Right lobe of liver (tissue), 4 donors: ENCODE measurements around the gene MRPS11.
A peak's percentile ranks its signal among the peaks of the same experiment; 100 is the strongest.

Experiments used
- POLR2A ChIP-seq: fragments of 450-650 bp; IDR thresholded peaks from one replicate; pipeline ENCODE4 v1.6.1; 2017; ENCODE audit warnings: antibody characterized with exemption, mild to moderate bottlenecking
- TF ChIP-seq, protein P1 (sequence below), 4 donors: fragments of 200-600 bp in 3 of 4; fragments of 450-650 bp in 1 of 4; IDR thresholded peaks; one replicate each; pipeline versions ENCODE4 v1.5.1 to v1.8.0; 2016 to 2022; ENCODE audit warnings: antibody characterized with exemption in 4 of 4, mild to moderate bottlenecking in 2 of 4
- donor health status: DM: no; HTN: no; CAD: no.
- donor health status: DM: no; HTN: no; CAD: no.
- donor health status: DM: no; HTN: yes; CAD: no.

GRCh38 chr15:88467935-88468528, 524 bp downstream of the MRPS11 start:
- TF ChIP-seq, protein P1, sequence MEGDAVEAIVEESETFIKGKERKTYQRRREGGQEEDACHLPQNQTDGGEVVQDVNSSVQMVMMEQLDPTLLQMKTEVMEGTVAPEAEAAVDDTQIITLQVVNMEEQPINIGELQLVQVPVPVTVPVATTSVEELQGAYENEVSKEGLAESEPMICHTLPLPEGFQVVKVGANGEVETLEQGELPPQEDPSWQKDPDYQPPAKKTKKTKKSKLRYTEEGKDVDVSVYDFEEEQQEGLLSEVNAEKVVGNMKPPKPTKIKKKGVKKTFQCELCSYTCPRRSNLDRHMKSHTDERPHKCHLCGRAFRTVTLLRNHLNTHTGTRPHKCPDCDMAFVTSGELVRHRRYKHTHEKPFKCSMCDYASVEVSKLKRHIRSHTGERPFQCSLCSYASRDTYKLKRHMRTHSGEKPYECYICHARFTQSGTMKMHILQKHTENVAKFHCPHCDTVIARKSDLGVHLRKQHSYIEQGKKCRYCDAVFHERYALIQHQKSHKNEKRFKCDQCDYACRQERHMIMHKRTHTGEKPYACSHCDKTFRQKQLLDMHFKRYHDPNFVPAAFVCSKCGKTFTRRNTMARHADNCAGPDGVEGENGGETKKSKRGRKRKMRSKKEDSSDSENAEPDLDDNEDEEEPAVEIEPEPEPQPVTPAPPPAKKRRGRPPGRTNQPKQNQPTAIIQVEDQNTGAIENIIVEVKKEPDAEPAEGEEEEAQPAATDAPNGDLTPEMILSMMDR (IDR thresholded peaks at IDR 0.05): peak in 1 of 4 donors; percentile 10
- TF ChIP-seq POLR2A: no peak
